DMS 273 (cell line): ENCODE data around the gene GPR37L1.
A peak's percentile ranks its signal among the peaks of the same experiment; 100 is the strongest.
"Not testable (repeated sequence)": the region's sequence is repeated elsewhere in the genome, so short reads cannot be mapped to it uniquely, and the experiment has no call there.

Source experiments
- DNase-seq: peaks from one replicate; lab custom pipeline; 2025; ENCODE audit not compliant: unreplicated experiment; lab: John Stamatoyannopoulos, UW

GPR37L1 gene

DNA sequence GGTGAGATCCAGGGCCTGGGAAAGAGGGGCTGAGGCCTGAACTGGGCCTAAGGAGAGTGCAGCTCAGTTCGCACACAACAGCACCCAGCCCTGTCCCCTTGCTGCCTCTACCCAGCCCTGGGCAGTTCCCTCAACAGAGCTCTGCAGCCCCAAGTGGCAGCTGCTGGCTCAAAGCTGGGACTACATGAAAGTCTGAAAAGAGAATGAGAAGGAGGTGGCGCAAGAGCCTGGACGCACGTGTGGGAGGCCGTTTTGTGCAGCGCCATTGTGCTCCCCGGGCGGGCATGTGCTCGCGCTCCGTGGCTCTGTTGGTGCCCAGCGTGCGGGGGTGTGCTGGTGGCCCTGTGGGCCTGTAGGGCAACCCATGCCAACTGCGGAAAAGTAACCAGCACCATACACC lies 10.3 kb downstream of the GPR37L1 start:
- no peak for DNase-seq

DNA sequence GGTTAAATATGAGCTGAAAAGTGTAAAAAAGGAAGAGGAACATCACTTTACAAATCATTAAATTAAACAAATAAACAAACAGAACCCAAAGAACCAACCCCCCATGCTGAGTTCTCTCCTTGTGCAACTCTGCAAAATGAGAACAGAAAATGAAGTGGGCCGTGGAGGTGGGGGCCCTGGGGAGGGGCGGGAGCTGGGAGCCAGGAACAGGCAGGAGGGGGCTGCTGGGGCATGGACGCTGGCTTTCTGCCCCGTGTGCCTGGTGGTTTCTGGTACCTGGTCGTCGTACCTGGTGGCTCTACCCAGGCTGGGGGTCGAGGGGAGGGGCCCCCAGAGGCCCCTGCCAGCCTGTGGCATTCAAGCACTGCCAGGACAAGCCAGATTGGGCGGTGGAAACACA lies 10.8 kb downstream of the GPR37L1 start:
- DNase-seq, result no peak

DNA sequence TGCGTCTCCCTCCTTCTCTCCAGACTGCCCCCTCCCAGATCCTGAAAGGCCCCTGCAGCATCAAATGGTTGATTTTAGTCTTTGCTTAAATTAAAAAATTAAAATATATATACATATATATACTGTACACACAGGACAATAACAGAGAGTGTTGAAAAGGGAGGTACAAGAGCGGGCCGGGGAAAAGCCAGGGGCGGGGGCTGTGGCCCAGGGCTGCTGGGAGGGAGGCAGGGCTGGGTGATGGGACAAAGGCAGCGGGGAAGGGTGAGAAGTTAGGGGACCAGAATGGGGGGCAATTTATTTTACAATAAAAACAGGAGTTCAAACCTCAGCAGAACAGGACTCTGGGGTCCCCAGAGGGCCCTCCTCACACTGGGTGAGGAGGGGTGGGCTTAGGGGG lies 11.3 kb downstream of the GPR37L1 start:
- DNase-seq, result no peak

DNA sequence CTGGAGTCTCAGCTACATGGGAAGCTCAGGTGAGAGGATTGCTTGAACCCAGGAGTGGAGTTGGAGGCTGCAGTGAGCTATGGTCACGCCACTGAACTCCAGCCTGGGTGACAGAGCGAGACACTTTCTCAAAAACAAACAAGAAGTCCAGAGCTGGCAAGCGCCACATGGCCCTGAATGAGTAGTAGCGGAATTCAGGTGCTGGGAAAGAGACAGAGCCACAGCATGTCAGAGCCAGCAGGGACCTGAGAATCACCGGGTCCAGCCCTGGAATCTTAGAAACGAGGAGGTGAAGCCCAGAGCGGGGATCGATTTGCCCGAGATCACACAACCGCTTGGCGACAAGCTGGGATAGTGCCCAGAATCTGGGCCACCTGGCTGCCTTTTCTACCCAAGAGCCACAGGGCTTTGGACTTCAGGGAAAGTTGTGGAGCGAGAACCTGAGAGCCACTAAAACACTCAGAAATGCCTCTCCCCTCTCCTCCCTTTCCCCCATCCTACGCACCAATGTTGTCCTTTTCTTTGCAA lies 12.0 kb downstream of the GPR37L1 start:
- peak; percentile 52 for DNase-seq

DNA sequence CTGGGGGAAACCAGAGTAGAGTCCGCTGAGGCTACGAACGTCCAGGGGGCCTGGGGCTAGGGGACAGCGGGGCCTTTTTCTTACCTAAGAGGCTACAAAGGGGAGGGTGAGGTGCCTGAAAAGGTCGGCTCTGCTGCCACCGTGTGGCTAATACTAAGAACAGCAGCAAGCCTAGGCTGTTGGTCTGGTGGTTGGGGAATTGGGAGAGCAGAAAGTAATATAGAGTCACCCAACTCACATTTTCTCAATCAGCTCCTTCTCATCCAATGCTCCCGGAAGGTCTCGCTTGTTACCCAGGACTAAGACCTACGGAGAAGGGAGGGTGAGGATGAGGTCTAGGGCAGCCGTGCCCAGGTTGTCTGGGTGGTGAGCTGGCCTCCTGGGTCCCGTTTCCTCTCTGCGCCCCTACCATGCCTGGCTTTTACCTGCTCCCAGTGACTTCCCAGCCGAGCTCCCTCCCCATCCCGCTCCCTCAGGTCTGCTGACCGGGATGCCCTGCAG lies 12.6 kb downstream of the GPR37L1 start:
- peak; percentile 86 for DNase-seq

DNA sequence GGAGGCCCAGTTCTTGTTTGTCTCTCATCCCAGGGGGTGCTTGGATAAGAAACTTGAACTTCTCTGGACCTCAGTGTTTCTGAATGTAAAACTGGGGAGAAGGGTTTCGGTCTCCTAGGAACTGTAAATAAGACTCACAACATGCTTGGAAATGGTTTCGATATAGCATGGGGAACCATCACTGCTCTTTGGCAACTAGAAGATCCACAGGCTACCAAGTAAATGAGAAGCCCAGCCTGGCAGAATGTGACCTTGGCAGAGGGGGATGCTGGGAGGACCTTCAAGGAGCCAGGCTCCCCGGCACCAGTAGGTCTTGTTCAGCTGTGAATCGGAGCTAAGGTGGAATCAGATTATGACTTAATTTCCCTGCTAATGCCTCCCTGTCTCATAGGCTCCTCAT lies 18.1 kb downstream of the GPR37L1 start:
- no peak for DNase-seq

DNA sequence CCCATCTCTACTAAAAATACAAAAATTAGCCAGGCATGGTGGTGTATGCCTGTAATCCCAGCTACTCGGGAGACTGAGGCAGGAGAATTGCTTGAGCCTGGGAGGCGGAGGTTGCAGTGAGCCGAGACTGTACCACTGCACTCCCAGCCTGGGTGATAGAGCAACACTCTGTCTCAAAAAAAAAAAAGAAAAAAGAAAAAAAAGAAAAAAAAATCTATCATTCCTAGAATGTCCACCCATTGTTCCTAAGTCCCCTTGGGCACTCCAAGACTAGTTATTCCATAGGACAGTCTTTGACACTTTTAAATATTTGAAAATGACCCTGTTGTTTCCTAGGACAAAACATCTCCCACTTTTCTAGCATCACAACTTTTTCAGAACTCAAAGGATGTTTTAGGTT lies 18.8 kb downstream of the GPR37L1 start:
- not testable (repeated sequence) for DNase-seq

DNA sequence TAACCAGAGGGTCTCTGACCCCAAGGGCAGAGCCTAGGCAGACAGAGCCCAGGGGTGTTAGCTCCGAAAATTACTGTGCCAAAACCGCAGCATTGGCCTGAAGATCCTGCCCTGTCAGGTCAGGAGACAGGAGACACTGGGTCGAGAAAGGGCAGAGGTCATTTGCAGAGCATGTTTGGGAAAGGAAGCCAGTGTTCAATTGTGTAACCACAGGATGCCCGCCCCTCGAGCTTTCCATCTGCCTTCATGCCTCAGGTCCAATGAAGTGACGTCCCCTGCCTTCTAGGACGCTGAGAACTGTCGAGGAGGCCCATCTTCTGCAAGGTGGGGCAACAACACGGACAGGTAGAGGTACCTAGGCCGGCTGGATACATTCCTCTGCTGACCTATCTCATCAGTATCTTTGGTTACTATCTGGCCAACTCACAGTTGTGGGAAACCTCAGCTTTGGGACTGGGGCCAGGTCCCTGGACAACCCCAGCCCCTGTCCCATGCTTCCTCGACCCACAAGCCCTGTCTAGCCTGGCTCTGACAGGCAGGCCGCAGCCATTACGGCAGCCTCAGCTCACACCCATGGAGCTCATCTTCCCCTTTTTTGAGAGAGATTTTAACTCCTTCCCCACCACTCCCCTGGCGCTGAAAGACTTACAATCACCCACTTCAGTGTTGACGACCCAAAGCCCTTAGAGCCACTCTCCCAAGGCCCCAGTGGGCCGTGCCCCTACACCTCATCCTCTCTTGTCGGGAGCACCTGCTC lies 20.5 kb downstream of the GPR37L1 start:
- no peak for DNase-seq

DNA sequence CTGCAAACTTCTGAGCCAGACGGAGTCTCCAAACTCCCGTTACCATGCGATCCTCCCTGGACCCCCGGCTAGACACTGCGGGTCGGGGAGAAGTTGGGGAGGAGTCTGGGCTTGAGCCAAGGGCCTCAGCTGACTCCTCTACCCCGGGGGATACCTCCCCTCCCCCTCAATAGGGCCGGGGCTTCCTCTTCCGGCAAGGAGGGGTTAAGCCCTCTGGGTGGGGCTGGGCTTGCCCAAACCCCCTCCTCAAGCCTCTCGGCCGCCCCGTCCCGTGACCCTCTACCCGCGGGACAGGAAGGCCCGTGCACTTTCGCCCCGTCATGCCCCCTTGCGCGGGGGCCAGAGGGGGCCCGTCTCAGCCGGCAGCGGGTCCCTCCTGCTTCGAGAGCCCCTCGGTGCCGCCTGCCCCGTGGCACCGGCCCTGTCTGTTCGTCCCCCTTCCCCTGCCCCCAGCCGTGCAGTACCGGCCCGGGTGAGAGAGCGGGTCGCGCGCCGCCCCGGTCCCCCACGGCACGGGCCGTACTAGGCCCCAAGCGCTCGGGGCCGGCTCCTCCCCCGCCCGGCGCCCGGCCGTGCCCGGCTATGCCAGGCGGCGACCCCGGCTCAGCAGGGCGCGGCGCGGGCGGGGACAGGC lies 21.2 kb downstream of the GPR37L1 start:
- peak; percentile 51 for DNase-seq

DNA sequence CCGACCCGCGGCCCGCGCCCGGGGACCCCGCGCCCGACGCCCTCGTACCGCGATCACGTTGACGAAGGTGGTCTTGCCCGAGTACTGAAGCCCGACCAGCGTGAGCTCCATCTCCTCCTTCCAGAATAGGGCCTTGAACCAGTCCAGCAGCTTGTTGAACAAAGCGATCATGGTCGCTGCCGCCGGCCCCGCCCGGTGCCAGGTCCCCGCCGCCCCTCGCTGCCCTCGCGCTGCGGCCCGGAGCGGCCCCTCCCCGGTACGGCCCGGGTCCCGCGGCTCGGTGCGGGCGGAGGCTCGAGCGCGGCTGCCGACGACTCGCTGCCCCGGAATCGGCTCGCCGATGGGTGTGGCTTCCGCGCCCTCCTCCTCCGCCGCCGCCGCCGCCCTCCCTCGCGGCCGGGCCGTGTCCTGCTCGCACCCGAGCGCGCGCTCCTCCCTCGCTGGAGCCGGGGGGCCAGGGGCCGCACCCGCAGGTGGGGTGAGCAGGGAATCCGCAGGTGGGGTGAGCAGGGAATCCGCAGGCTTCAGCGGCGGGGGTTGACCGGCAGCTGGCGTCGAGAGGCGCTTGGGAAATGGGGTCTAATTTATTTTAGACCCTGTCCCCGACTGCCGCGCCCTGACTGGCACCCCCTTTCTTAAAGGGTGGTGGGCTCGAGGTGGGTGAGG lies 21.8 kb downstream of the GPR37L1 start, which contains the start of gene ARL8A:
Gene ARL8A (minus strand): TSS at position 336 of the 666 bp plus-strand sequence. CDS start 165 bp downstream, at position 171.
- DNase-seq, result peak; percentile 82

DNA sequence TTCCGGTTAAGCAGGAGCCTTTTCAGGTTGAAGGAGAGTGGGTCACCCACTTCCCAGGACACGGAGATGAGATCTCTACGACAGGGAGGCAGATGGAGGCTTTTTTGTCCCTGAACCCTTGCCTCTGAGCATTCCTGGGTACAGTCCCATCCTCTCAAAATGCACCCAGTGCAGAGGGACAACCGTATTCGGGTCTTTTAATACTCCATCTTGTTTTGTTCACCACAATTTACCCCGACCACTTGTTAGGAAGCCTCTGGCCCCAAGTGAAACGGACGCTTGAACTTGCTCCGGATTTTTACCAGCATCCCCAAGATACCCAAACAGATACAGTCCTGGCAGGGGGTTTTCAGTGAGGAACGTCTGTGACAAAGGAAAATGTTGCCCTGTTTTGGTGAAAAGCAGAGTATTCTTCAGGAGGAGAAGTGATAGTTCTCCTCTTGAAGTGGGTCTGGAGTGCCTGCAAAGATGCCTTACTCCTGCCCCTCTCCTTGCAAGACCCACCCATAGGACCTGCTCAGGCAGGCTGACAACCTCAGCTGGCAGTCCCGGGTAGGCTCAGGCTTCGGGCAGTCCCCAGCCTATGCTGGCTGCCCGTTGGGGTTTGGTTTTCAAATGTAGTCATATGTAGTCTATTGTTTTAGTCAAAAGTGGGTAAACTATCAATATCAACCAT lies 22.5 kb downstream of the GPR37L1 start:
- DNase-seq, result no peak

DNA sequence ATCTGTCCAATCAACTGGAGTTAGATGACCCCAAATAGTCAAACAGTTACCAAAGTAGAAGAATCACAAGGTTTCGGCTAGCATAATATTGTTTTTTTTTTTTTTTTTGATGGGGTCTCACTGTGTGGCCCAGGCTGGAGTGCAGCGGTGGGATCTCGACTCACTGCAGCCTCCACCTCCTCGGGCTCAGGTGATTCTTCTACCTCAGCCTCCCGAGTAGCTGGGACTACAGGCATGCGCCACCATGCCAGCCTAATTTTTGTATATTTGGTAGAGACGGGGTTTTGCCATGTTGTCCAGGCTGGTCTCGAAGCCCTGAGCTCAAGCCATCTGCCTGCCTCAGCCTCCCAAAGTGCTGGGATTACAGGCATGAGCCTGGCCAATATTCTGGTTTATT lies 23.0 kb downstream of the GPR37L1 start:
- not testable (repeated sequence) for DNase-seq

DNA sequence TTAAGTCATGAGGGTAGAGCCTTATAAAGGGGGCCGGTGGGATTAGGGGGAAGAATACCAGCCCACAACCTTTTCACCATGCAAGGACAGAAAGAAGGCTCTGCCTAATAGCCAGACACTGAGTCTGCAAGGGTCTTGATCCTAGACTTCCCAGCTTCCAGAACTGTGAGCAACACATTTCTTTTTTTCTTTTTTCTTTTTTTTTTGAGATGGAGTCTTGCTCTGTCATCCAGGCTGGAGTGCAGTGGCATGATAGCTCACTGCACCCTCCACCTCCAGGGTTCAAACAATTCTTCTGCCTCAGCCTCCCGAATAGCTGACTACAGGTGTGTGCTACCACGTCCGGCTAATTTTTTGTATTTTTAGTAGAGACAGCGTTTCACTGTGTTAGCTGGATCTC lies 23.6 kb downstream of the GPR37L1 start:
- no peak for DNase-seq

DNA sequence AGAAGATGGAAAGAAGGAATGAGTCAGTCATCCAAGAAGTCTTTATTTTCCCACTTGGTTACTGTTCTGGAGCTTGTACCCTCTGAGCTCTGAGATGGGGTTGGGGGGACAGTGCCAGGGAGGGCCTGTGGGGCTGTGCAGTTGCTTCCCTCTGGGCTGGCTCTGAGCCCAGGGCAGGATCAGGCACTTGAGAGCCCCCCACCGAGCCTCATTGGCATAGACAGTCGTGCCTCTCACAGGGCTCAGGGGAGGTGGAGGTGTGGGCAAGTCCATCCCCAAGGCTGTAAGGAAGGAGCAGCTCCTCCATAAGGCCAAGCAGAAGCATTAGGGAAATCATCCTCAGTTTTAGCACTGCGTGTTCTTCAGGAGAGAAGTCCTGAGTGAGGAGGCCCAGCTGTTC lies 24.3 kb downstream of the GPR37L1 start:
- no peak for DNase-seq

DNA sequence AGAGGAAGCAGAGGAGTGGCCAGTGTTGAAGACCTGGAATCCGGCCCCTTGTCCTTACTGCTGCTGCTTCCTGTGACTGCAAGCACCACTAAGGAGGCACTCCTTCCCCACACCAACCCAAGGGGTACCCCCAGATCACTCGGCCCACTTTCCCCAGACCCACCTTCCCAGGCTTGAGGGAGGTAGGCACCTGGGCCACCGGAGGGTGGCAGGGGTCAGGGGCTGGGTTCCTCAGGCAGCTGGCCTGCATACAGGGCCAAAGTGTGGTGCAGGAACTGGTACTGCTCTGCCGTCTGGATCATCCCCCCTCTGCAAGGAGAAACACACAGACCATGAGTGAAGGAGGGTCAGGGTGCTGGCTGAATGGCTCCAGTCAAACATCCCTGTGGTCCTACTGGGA lies 25.7 kb downstream of the GPR37L1 start:
- no peak for DNase-seq

DNA sequence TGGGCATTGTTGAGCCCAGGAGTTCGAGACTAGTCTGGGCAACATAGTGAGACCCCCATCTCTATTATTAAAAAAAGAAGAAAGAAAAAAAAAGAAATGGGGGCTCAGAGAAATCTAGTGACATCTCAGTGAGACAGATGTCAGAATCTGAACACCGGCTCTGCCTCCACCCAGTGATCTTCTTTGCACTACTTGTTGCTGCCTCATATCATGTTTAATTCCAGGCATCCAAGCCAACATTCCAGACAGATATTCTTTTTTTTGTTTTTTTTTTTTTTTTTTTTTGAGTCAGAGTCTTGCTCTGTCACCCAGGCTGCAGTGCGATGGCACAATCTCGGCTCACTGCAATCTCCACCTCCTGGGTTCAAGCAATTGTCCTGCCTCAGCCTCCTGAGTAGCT lies 26.8 kb downstream of the GPR37L1 start:
- no peak for DNase-seq

DNA sequence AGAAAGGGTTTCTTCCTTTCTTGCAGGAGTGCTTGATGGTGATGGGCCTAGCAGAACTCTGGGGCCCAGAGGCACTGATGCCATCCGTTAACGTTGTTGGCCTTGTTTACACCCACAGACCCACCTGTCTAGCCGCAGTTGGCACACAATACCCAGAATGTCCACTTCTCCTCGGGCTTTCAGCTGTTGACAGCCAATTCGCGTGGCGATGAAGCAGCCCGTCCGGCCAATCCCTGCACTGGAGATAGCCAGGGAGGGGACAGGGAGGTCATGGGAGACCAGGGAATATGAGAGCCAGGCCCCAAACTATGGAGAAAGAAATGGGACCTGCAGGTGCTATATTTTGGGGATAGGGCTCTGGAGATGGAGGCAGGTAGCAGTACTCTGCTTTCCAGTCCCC lies 27.5 kb downstream of the GPR37L1 start:
- no peak for DNase-seq

DNA sequence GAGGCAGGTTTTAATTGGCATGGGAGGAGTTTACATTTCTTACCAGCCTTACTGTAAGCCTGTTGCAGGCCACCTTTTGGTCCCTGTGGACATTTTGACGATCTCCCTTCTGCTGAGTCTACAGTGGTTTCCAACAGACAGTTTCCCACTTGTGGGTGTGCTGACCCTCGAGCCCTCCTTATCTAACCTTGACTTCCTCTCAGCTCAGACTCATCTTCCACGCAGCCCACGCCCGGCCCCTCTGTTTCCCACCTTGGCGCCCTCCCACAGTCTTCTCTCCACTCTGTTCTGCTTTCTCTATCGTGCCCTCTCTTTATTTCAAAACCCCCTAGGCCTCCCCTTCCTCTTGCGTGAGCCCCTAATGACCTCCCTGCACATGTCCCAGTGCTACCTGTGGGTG lies 27.9 kb downstream of the GPR37L1 start:
- DNase-seq, result no peak

DNA sequence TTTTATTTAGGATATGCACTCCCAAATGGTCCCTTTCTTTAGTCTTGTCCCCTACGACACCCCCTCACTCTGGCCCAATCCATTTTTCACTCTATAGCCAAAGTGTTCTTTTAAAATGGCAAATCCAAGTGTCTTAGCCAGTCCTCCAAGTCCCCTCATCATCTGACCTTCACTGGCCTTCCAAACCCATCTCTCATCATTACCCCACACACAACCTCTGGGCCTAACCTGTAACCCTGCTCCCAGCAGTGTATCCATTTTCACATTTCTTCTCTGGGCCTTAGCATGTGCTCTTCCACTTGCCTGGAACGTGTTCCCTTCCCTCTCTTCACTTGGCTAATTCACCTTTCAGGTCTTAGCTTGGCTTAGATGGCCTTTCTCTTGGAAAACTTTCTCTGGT lies 28.3 kb downstream of the GPR37L1 start:
- DNase-seq, result no peak

DNA sequence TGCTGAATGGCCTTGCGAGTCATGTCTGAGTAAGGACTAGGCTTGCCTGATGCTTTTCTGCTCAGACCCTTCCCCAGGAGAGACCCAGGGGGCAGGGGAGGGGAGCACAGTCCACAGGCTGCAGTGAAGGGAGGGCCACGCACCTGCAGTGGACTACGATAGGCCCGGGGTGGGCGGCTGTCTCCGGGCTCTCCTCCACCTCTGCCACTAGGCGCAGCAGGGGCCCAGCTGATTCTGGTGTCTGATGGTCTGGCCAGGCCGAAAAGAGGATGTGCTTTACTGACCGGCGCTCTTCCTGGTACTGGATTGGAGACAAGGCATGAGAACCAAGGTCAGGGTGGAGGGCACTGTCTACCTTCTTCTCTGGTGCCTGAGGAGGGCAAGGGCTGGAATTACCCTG lies 29.7 kb downstream of the GPR37L1 start:
- no peak for DNase-seq

DNA sequence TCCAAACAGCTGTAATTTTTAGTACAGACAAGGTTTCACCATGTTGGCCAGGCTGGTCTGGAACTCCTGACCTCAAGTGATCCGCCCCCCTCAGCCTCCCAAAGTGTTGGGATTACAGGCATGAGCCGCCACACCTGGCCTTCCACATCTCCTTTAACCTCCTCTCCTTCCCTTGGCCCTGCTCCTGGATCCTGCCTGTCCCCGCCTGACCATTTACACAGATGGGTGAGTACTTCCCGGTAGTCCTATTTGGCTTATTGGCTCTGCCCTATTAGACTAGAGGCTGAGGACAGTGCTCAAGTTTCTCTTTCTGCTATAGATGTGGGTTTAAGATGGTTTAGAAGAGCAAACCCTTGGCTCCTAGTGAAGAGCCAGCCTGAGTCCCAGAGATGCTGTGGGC lies 30.6 kb downstream of the GPR37L1 start:
- no peak for DNase-seq
